ENCODE data around the gene GRM2. TPM values are rescaled to one million over a fixed set of nuclear protein-coding genes. Genes with fewer than 3 reads are reported as not detected.

Gene GRM2
- total RNA-seq, 2 donors from 2014 or later: 3.9 to 7.4 TPM

GRCh38 chr3:51747840-51748239, 41.0 kb downstream of the GRM2 start:
- Mint-ChIP-seq H3K27me3 (ENCODE audit: insufficient read depth) (no peaks in the 10 kb centered on the region), H3K27ac (no peak overlapping the region), H3K4me3 (no peak overlapping the region), H3K36me3 (ENCODE audit: low read depth) (no peaks in the 10 kb centered on the region), H3K4me1 (peaks cover 14% of the 10 kb centered on the region), H3K9me3 (peaks cover 62% of the 10 kb centered on the region)
- H3K9me3 ChIP-seq (ENCODE audit: control insufficient read depth, low read length): peaks cover 42% of the 10 kb centered on the region
- H3K9ac ChIP-seq (ENCODE audit: extremely low read depth, low read length, poor library complexity, severe bottlenecking): no peak overlapping the region
- H3K27me3 ChIP-seq (ENCODE audit: control insufficient read depth, insufficient read depth, low read length, poor library complexity, severe bottlenecking): no peaks in the 10 kb centered on the region
- no peak for DNase-seq
- no peak for TF ChIP-seq CTCF (conservative IDR thresholded peaks at IDR 0.05)
- H3K4me1 ChIP-seq (ENCODE audit: control insufficient read depth, insufficient read depth, low read length): peaks cover 3% of the 10 kb centered on the region
- no peak overlapping the region for H3K27ac ChIP-seq (ENCODE audit: low read depth, low read length)
- H3K4me3 ChIP-seq (ENCODE audit: low read length): no peak overlapping the region
- H3K36me3 ChIP-seq (ENCODE audit: control insufficient read depth, insufficient read depth, low read length): no peaks in the 10 kb centered on the region

- no peak overlapping the region for H3K27ac Mint-ChIP-seq
- Histone ChIP-seq H3K4me1 (ENCODE audit: control insufficient read depth, insufficient read depth, low read length) (peaks cover 5% of the 10 kb centered on the region), H3K27ac (ENCODE audit: low read depth, low read length) (no peak overlapping the region), H3K27me3 (ENCODE audit: control insufficient read depth, insufficient read depth, low read length, poor library complexity, severe bottlenecking) (no peaks in the 10 kb centered on the region), H3K9me3 (ENCODE audit: control insufficient read depth, low read length) (peaks cover 42% of the 10 kb centered on the region), H3K36me3 (ENCODE audit: control insufficient read depth, insufficient read depth, low read length) (no peaks in the 10 kb centered on the region), H3K4me3 (ENCODE audit: low read length) (no peak overlapping the region), H3K9ac (ENCODE audit: extremely low read depth, low read length, poor library complexity, severe bottlenecking) (no peak overlapping the region)
- H3K27me3 Mint-ChIP-seq (ENCODE audit: insufficient read depth): no peaks in the 10 kb centered on the region
- WGBS, 2 experiments (ENCODE audit: insufficient coverage in 1 of 2, insufficient read length in 1 of 2): no CpG with 5 or more reads among the region's 1 CpG
- TF ChIP-seq CTCF (conservative IDR thresholded peaks at IDR 0.05): no peak
- H3K4me1 Mint-ChIP-seq: peaks cover 19% of the 10 kb centered on the region
- no peak overlapping the region for H3K4me3 Mint-ChIP-seq
- no peaks in the 10 kb centered on the region for H3K36me3 Mint-ChIP-seq (ENCODE audit: low read depth)
- peaks cover 57% of the 10 kb centered on the region for H3K9me3 Mint-ChIP-seq
- no peak for DNase-seq
Observed at GRCh38 chr3:51748327-51748726, 41.5 kb downstream of the GRM2 start.

- H3K4me1 ChIP-seq (ENCODE audit: control insufficient read depth, insufficient read depth, low read length): peaks cover 5% of the 10 kb centered on the region
- no peak for TF ChIP-seq CTCF (conservative IDR thresholded peaks at IDR 0.05)
- Mint-ChIP-seq H3K9me3 (peaks cover 62% of the 10 kb centered on the region), H3K27me3 (ENCODE audit: insufficient read depth) (no peaks in the 10 kb centered on the region), H3K4me3 (no peak overlapping the region), H3K4me1 (peaks cover 28% of the 10 kb centered on the region), H3K36me3 (ENCODE audit: low read depth) (no peaks in the 10 kb centered on the region), H3K27ac (no peak overlapping the region)
- no peak overlapping the region for H3K9ac ChIP-seq (ENCODE audit: extremely low read depth, low read length, poor library complexity, severe bottlenecking)
- no peaks in the 10 kb centered on the region for H3K27me3 ChIP-seq (ENCODE audit: control insufficient read depth, insufficient read depth, low read length, poor library complexity, severe bottlenecking)
- no peak overlapping the region for H3K4me3 ChIP-seq (ENCODE audit: low read length)
- no peak for DNase-seq
- no peak overlapping the region for H3K27ac ChIP-seq (ENCODE audit: low read depth, low read length)
- no peaks in the 10 kb centered on the region for H3K36me3 ChIP-seq (ENCODE audit: control insufficient read depth, insufficient read depth, low read length)
- WGBS, 2 experiments (ENCODE audit: insufficient coverage in 1 of 2, insufficient read length in 1 of 2): 83 to 100% methylated on average over 1 of the region's 1 CpG
- peaks cover 55% of the 10 kb centered on the region for H3K9me3 ChIP-seq (ENCODE audit: control insufficient read depth, low read length)
Observed at GRCh38 chr3:51750878-51751277, 44.0 kb downstream of the GRM2 start.

All from endodermal cell (in vitro differentiated cells).